Measurements from ENCODE around the gene CHERP. TPM values are rescaled to one million over a fixed set of nuclear protein-coding genes. Genes with fewer than 3 reads are reported as not detected.

Gene CHERP
- total and polyA plus RNA-seq, 2 of the 8 experiments (the other 6 are each of a cell fraction or from before 2014, with no cell fraction given): 13.9 to 73.7 TPM

- TF ChIP-seq SP2 (IDR thresholded peaks at IDR 0.05; ENCODE audit: low read length): no peak
- no peak for TF ChIP-seq HDAC6 (IDR thresholded peaks at IDR 0.05; ENCODE audit: low read depth, low read length)
- TF ChIP-seq, protein P1, sequence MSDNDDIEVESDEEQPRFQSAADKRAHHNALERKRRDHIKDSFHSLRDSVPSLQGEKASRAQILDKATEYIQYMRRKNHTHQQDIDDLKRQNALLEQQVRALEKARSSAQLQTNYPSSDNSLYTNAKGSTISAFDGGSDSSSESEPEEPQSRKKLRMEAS (IDR thresholded peaks at IDR 0.05): peak; percentile 63
- peak; percentile 63 to 86 for TF ChIP-seq POLR2A (IDR thresholded peaks at IDR 0.05; ENCODE audit: control extremely low read depth in 1 of 2, low read depth in 2 of 2, low read length in 2 of 2)
- TF ChIP-seq CREB1 (IDR thresholded peaks at IDR 0.05): 0 out of 2 replicates have a peak, but pooled peaks have one; percentile 15
- peak; percentile 89 for TF ChIP-seq GABPA (IDR thresholded peaks at IDR 0.05; ENCODE audit: borderline replicate concordance, insufficient read depth, low read length)
- no peak for TF ChIP-seq CBX5 (IDR thresholded peaks at IDR 0.05; ENCODE audit: low read depth, low read length)
- no peak for TF ChIP-seq BCL11A (IDR thresholded peaks at IDR 0.05; ENCODE audit: low read depth in 2 of 2, low read length in 2 of 2)
- TF ChIP-seq ASH2L (IDR thresholded peaks at IDR 0.05; ENCODE audit: low read length): peak; percentile 50
- TF ChIP-seq ZNF274 (IDR thresholded peaks at IDR 0.05; ENCODE audit: borderline replicate concordance, extremely low read depth, low read length): no peak
- TF ChIP-seq SP4 (IDR thresholded peaks at IDR 0.05; ENCODE audit: low read length): no peak
- TF ChIP-seq NRF1 (IDR thresholded peaks at IDR 0.05; ENCODE audit: low read depth, low read length): peak; percentile 39
- TF ChIP-seq CHD2 (IDR thresholded peaks at IDR 0.05; ENCODE audit: low read length): peak; percentile 80
- no peak for TF ChIP-seq BRCA1 (IDR thresholded peaks at IDR 0.05; ENCODE audit: low read depth, low read length)
- no peak for TF ChIP-seq EZH2 (IDR thresholded peaks at IDR 0.05; ENCODE audit: low read depth, low read length, severe bottlenecking)
- TF ChIP-seq SRF (IDR thresholded peaks at IDR 0.05; ENCODE audit: low read depth, low read length): no peak
- no peak for TF ChIP-seq EGR1 (IDR thresholded peaks at IDR 0.05; ENCODE audit: borderline replicate concordance, low read depth, low read length)
- TF ChIP-seq RXRA (IDR thresholded peaks at IDR 0.05; ENCODE audit: insufficient read depth, low read depth, low read length): no peak
- no peak for TF ChIP-seq JUN (IDR thresholded peaks at IDR 0.05; ENCODE audit: low read depth, low read length)
- TF ChIP-seq, protein P2, sequence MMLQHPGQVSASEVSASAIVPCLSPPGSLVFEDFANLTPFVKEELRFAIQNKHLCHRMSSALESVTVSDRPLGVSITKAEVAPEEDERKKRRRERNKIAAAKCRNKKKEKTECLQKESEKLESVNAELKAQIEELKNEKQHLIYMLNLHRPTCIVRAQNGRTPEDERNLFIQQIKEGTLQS (IDR thresholded peaks at IDR 0.05; ENCODE audit: insufficient read depth, low read depth, low read length): peak; percentile 79
- TF ChIP-seq USF2 (IDR thresholded peaks at IDR 0.05; ENCODE audit: low read length): no peak
- TF ChIP-seq, protein P3, sequence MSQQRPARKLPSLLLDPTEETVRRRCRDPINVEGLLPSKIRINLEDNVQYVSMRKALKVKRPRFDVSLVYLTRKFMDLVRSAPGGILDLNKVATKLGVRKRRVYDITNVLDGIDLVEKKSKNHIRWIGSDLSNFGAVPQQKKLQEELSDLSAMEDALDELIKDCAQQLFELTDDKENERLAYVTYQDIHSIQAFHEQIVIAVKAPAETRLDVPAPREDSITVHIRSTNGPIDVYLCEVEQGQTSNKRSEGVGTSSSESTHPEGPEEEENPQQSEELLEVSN (IDR thresholded peaks at IDR 0.05): peak; percentile 93
- no peak for TF ChIP-seq JUND (IDR thresholded peaks at IDR 0.05; ENCODE audit: low read length)
Measured at GRCh38 chr19:16542045-16542909, at the start of gene CHERP (continued).

All from H1 (cell line).